Measurements from ENCODE around the gene CSPG4.

DNA sequence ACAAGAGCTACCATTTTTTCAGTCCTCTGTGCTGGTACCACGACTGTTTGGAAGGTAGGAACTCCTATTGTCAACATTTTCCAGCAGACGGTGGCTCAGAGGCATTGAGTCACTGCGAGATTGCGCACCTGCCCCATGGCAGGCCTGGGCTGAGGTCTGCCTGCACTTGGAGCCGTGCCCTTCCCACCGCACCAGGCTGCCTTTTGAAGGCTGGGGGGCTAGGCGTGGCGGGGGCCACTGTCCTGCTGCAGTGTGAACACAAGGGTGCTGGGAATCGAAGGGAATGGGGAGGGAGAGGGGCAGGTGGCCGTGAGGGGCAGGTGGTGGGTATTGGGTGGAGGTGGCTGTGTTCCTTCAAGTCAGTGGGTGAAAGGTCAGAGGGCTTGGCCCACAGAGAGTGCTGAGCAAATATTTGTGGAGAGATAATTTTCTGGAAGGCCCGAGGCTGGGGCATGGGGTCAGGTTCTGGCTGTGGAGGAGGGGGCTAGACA is 48.7 kb downstream of the CSPG4 start:
- TF ChIP-seq, protein P1, sequence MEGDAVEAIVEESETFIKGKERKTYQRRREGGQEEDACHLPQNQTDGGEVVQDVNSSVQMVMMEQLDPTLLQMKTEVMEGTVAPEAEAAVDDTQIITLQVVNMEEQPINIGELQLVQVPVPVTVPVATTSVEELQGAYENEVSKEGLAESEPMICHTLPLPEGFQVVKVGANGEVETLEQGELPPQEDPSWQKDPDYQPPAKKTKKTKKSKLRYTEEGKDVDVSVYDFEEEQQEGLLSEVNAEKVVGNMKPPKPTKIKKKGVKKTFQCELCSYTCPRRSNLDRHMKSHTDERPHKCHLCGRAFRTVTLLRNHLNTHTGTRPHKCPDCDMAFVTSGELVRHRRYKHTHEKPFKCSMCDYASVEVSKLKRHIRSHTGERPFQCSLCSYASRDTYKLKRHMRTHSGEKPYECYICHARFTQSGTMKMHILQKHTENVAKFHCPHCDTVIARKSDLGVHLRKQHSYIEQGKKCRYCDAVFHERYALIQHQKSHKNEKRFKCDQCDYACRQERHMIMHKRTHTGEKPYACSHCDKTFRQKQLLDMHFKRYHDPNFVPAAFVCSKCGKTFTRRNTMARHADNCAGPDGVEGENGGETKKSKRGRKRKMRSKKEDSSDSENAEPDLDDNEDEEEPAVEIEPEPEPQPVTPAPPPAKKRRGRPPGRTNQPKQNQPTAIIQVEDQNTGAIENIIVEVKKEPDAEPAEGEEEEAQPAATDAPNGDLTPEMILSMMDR (IDR thresholded peaks at IDR 0.05): no peak
- TF ChIP-seq POLR2AphosphoS5 (IDR thresholded peaks at IDR 0.05) (peak in 2 of 3 donors; percentile 13 to 37), POLR2A (IDR thresholded peaks at IDR 0.05) (no peak)
